Gastroesophageal sphincter (tissue), 4 donors: ENCODE data around the gene IL31. TPM values are rescaled to one million over a fixed set of nuclear protein-coding genes. Genes with fewer than 3 reads are reported as not detected.

Source experiments
- ATAC-seq: fragments of 150-250 bp; one replicate; pipeline ENCODE4 v1.9.1; 2016; ENCODE audit warnings: mild to moderate bottlenecking, moderate library complexity
- H3K27ac ChIP-seq, 4 donors: fragments of 200-600 bp; sonication (generic) in 3 of 4; 1 replicate in 3 of 4; 2 replicates in 1 of 4; pipeline ENCODE4 v1.5.1; 2016 to 2019
- H3K27me3 ChIP-seq: fragments of 200-600 bp; sonication (generic); one replicate; pipeline ENCODE4 v1.5.1; 2019
- H3K36me3 ChIP-seq, 2 donors: fragments of 200-600 bp; sonication (generic); one replicate each; pipeline ENCODE4 v1.5.1; 2019; ENCODE audit warnings: control low read depth in 1 of 2
- H3K4me1 ChIP-seq, 3 donors: fragments of 200-600 bp; sonication (generic); 1 replicate in 2 of 3; 2 replicates in 1 of 3; pipeline ENCODE4 v1.5.1; 2016 to 2019; ENCODE audit warnings: control low read depth in 2 of 3
- H3K4me3 ChIP-seq, 2 donors: fragments of 200-600 bp; sonication (generic); one replicate each; pipeline ENCODE4 v1.5.1; 2019; ENCODE audit warnings: mild to moderate bottlenecking in 1 of 2, moderate library complexity in 1 of 2
- H3K9me3 ChIP-seq, 3 donors: fragments of 200-600 bp; sonication (generic); one replicate each; pipeline ENCODE4 v1.5.1; 2017 to 2019; ENCODE audit warnings: control low read depth in 2 of 3
- EP300 ChIP-seq: sonication (generic); formaldehyde crosslinking; IDR thresholded peaks from one replicate; pipeline ENCODE4 v1.6.1; 2017; ENCODE audit warnings: antibody characterized with exemption, mild to moderate bottlenecking
- POLR2A ChIP-seq, 2 donors: fragments of 450-650 bp; IDR thresholded peaks; one replicate each; pipeline ENCODE4 v1.6.1; 2017; ENCODE audit warnings: antibody characterized with exemption in 2 of 2, mild to moderate bottlenecking in 2 of 2, moderate library complexity in 1 of 2
- POLR2AphosphoS5 ChIP-seq: sonication (generic); formaldehyde crosslinking; IDR thresholded peaks from one replicate; pipeline ENCODE4 v1.6.1; 2017; ENCODE audit warnings: antibody characterized with exemption
- WGBS, 2 donors: methylation state at CpG; one replicate each; pipeline ENCODE4 v1.1.5; 2018; ENCODE audit warnings: low coverage in 1 of 2; 5-methylcytosine and 5-hydroxymethylcytosine counted together
- total RNA-seq, 4 donors: library from RNA; depleted of rRNA; stranded (reverse); fragments of >200 nt; gene quantifications; one replicate each; pipeline ENCODE4 v1.1.0, GENCODE V29; 2016
- TF ChIP-seq, protein P1 (sequence below), 4 experiments: fragments of 200-600 bp in 2 of 4; fragments of 450-650 bp in 2 of 4; sonication (generic) in 1 of 4; IDR thresholded peaks; one replicate each; pipeline ENCODE4 v1.5.1; 2017 to 2019; ENCODE audit warnings: antibody characterized with exemption in 4 of 4, mild to moderate bottlenecking in 2 of 4, moderate library complexity in 2 of 4

Gene IL31
- total RNA-seq, 4 donors from 2014 or later, result not detected

GRCh38 chr12:122141911-122142725, 31.9 kb downstream of the IL31 start:
- no peak for ATAC-seq
- H3K4me1 ChIP-seq, result no peaks in the 10 kb centered on the region
- no peak overlapping the region for H3K27ac ChIP-seq
- no peaks in the 10 kb centered on the region for H3K27me3 ChIP-seq
- TF ChIP-seq, protein P1, sequence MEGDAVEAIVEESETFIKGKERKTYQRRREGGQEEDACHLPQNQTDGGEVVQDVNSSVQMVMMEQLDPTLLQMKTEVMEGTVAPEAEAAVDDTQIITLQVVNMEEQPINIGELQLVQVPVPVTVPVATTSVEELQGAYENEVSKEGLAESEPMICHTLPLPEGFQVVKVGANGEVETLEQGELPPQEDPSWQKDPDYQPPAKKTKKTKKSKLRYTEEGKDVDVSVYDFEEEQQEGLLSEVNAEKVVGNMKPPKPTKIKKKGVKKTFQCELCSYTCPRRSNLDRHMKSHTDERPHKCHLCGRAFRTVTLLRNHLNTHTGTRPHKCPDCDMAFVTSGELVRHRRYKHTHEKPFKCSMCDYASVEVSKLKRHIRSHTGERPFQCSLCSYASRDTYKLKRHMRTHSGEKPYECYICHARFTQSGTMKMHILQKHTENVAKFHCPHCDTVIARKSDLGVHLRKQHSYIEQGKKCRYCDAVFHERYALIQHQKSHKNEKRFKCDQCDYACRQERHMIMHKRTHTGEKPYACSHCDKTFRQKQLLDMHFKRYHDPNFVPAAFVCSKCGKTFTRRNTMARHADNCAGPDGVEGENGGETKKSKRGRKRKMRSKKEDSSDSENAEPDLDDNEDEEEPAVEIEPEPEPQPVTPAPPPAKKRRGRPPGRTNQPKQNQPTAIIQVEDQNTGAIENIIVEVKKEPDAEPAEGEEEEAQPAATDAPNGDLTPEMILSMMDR (IDR thresholded peaks at IDR 0.05), result no peak
- TF ChIP-seq EP300, result no peak
- TF ChIP-seq POLR2AphosphoS5, result no peak
- no peak for TF ChIP-seq POLR2A (IDR thresholded peaks at IDR 0.05)
- H3K9me3 ChIP-seq, result no peaks in the 10 kb centered on the region
- no peak overlapping the region for H3K4me3 ChIP-seq
- WGBS, 2 donors, result 68 to 80% methylated on average over 2 to 6 of the region's 21 CpGs
- peaks cover 0 to 87% of the 10 kb centered on the region in 2 donors for H3K36me3 ChIP-seq

- H3K36me3 ChIP-seq, result peaks cover 0 to 100% of the 10 kb centered on the region in 2 donors
- no peak for ATAC-seq
- 86 to 89% methylated on average over 4 to 10 of the region's 19 CpGs for WGBS, 2 donors
Measured at GRCh38 chr12:122140467-122141257, 33.4 kb downstream of the IL31 start.

GRCh38 chr12:122139941-122140340, 34.1 kb downstream of the IL31 start:
- H3K9me3 ChIP-seq, result no peaks in the 10 kb centered on the region
- WGBS, 2 donors, result 63 to 88% methylated on average over 3 to 4 of the region's 8 CpGs
- peaks cover 0 to 100% of the 10 kb centered on the region in 2 donors for H3K36me3 ChIP-seq

More at GRCh38 chr12:122140467-122141257, 33.4 kb downstream of the IL31 start:
- Histone ChIP-seq H3K27ac (no peak overlapping the region), H3K4me3 (no peak overlapping the region), H3K9me3 (no peaks in the 10 kb centered on the region), H3K27me3 (no peaks in the 10 kb centered on the region), H3K4me1 (no peaks in the 10 kb centered on the region)
- TF ChIP-seq, protein P1 (IDR thresholded peaks at IDR 0.05), result no peak
- TF ChIP-seq EP300 (no peak), POLR2AphosphoS5 (no peak), POLR2A (IDR thresholded peaks at IDR 0.05) (no peak)

DNA sequence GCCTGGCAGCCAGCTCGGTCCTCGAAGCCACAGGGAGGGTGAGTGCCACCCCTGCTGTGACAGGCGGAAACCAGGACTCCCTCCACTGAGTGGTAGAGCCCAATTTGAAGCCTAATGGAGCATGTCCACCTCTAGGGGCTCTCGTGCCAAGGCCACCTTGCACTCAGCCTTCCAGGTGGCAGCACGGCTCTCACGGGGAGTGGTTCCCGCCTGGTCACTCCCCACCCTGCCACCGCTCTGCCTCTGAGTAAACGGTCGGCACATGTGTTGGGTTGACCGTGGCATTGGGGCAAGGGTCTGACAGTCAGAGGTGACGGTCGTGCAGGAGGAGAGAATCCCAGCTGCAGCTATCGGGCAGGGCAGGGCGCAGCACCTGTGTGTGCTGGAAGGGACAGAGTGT, 34.8 kb downstream of the IL31 start:
- H3K9me3 ChIP-seq, result no peaks in the 10 kb centered on the region
- WGBS, 2 donors, result 40 to 86% methylated on average over 1 to 8 of the region's 15 CpGs
- TF ChIP-seq, protein P1 (IDR thresholded peaks at IDR 0.05), result no peak
- TF ChIP-seq EP300, result no peak
- H3K4me3 ChIP-seq, result no peak overlapping the region
- ATAC-seq, result no peak
- H3K4me1 ChIP-seq, result no peaks in the 10 kb centered on the region
- H3K27ac ChIP-seq, result no peak overlapping the region
- H3K36me3 ChIP-seq, result peaks cover 0 to 100% of the 10 kb centered on the region in 2 donors
- no peaks in the 10 kb centered on the region for H3K27me3 ChIP-seq

More at GRCh38 chr12:122139941-122140340, 34.1 kb downstream of the IL31 start:
- no peak for ATAC-seq
- TF ChIP-seq, protein P1 (IDR thresholded peaks at IDR 0.05), result no peak
- TF ChIP-seq EP300 (no peak), POLR2AphosphoS5 (no peak), POLR2A (IDR thresholded peaks at IDR 0.05) (no peak)
- no peak overlapping the region for H3K4me3 ChIP-seq
- H3K27ac ChIP-seq, result no peak overlapping the region
- no peaks in the 10 kb centered on the region for H3K4me1 ChIP-seq
- no peaks in the 10 kb centered on the region for H3K27me3 ChIP-seq
